HG03095 (cell line): ENCODE results near the gene CHST8.

Experiments
- ATAC-seq: cut with Tn5 transposase; IDR thresholded peaks from one replicate; pipeline ENCODE4 v1.9.1; 2021; ENCODE audit warnings: moderate library complexity; ENCODE audit not compliant: unreplicated experiment

Gene CHST8

GRCh38 chr19:33763633-33764371 lies 142.0 kb downstream of the CHST8 start:
- no peak for ATAC-seq

- ATAC-seq: no peak
These were observed 144.9 kb downstream of the CHST8 start for GRCh38 chr19:33766623-33767022.

GRCh38 chr19:33767898-33768413 lies 146.2 kb downstream of the CHST8 start:
- no peak for ATAC-seq

GRCh38 chr19:33769208-33769607 lies 147.5 kb downstream of the CHST8 start:
- no peak for ATAC-seq

- no peak for ATAC-seq
These were observed 148.4 kb downstream of the CHST8 start for GRCh38 chr19:33770107-33770506.

GRCh38 chr19:33771384-33772101 lies 149.8 kb downstream of the CHST8 start:
- no peak for ATAC-seq

- no peak for ATAC-seq
These were observed 150.5 kb downstream of the CHST8 start for GRCh38 chr19:33772102-33772857.

GRCh38 chr19:33772858-33773180 lies 151.1 kb downstream of the CHST8 start:
- ATAC-seq: no peak

GRCh38 chr19:33773704-33774624 lies 152.2 kb downstream of the CHST8 start:
- ATAC-seq: no peak

GRCh38 chr19:33774751-33775150 lies 153.0 kb downstream of the CHST8 start:
- no peak for ATAC-seq

- ATAC-seq: no peak
These were observed 154.2 kb downstream of the CHST8 start for GRCh38 chr19:33775731-33776487.

GRCh38 chr19:33777351-33777750 lies 155.6 kb downstream of the CHST8 start:
- no peak for ATAC-seq

- no peak for ATAC-seq
These were observed 156.0 kb downstream of the CHST8 start for GRCh38 chr19:33777753-33778088.

- ATAC-seq: no peak
These were observed 156.5 kb downstream of the CHST8 start for GRCh38 chr19:33778089-33778791.

GRCh38 chr19:33779849-33780248 lies 158.1 kb downstream of the CHST8 start:
- no peak for ATAC-seq

- no peak for ATAC-seq
These were observed 158.5 kb downstream of the CHST8 start for GRCh38 chr19:33780251-33780650.

- ATAC-seq: no peak
These were observed 159.0 kb downstream of the CHST8 start for GRCh38 chr19:33780746-33781145.

- ATAC-seq: no peak
These were observed 159.7 kb downstream of the CHST8 start for GRCh38 chr19:33781415-33781935.

GRCh38 chr19:33781996-33782395 lies 160.2 kb downstream of the CHST8 start:
- no peak for ATAC-seq
